SK-N-SH (cell line): ENCODE data around the gene DYNLRB1. TPM values are rescaled to one million over a fixed set of nuclear protein-coding genes. Genes with fewer than 3 reads are reported as not detected.
A peak's percentile ranks its signal among the peaks of the same experiment; 100 is the strongest.

Source experiments
- CTCF ChIA-PET: fragments of 300-600, 350-600 bp; formaldehyde crosslinking; extraction: SDS; loops from one replicate; lab custom pipeline; 2021; lab: Yijun Ruan, JAX
- POLR2A ChIA-PET: fragments of 350-600 bp; sonication (Branson Sonifier 250); formaldehyde crosslinking; extraction: SDS; loops from one replicate; lab custom pipeline; 2020; ENCODE audit warnings: antibody characterized with exemption, inconsistent platforms; lab: Yijun Ruan, JAX
- DNase-seq: peaks from one replicate; pipeline ENCODE4 v3.0.0; 2012
- H2AFZ ChIP-seq: fragments of 200-600 bp; sonication (generic); 2 replicates; pipeline ENCODE4 v1.8.1; 2016; ENCODE audit warnings: antibody characterized with exemption, mild to moderate bottlenecking, low read depth
- H3F3A ChIP-seq: fragments of 200-600 bp; sonication (generic); replicated peaks from 2 replicates; pipeline ENCODE3; 2016; ENCODE audit warnings: antibody characterized with exemption, mild to moderate bottlenecking; ENCODE audit not compliant: insufficient read depth
- H3K27ac ChIP-seq, 2 experiments: fragments of 200-500 bp in 1 of 2; fragments of 200-600 bp in 1 of 2; sonication (Bioruptor generic) in 1 of 2; sonication (generic), shearing (Covaris generic) in 1 of 2; 2 replicates each; pipeline versions ENCODE4 v1.5.1 to v1.6.1; 2014 to 2016; ENCODE audit warnings: low read depth in 2 of 2, inconsistent platforms in 1 of 2, low read length in 1 of 2, mild to moderate bottlenecking in 1 of 2, mixed read lengths in 1 of 2
- H3K27me3 ChIP-seq: fragments of 200-600 bp; sonication (generic), shearing (Covaris generic); 2 replicates; pipeline ENCODE4 v1.6.1; 2016; ENCODE audit warnings: mixed run types; ENCODE audit not compliant: insufficient read depth
- H3K36me3 ChIP-seq, 2 experiments: fragments of 200-500 bp in 1 of 2; fragments of 200-600 bp in 1 of 2; sonication (Bioruptor generic) in 1 of 2; sonication (generic) in 1 of 2; replicated peaks in 1 of 2; 2 replicates each; pipeline versions ENCODE3 to v1.5.1; 2014 to 2016; ENCODE audit warnings: low read length in 1 of 2, mild to moderate bottlenecking in 1 of 2; ENCODE audit not compliant: insufficient read depth in 2 of 2, control insufficient read depth in 1 of 2
- H3K4me1 ChIP-seq, 2 experiments: fragments of 200-500 bp in 1 of 2; fragments of 200-600 bp in 1 of 2; sonication (Bioruptor generic) in 1 of 2; sonication (generic), shearing (Covaris generic) in 1 of 2; 2 replicates each; pipeline versions ENCODE4 v1.5.1 to v1.6.1; 2014 to 2016; ENCODE audit warnings: low read depth in 1 of 2, low read length in 1 of 2, mixed run types in 1 of 2; ENCODE audit not compliant: insufficient read depth in 2 of 2, control insufficient read depth in 1 of 2
- H3K4me2 ChIP-seq: fragments of 200-600 bp; sonication (generic), shearing (Covaris generic); 2 replicates; pipeline ENCODE4 v1.6.1; 2017; ENCODE audit warnings: mixed run types
- H3K4me3 ChIP-seq, 2 experiments: fragments of 200-500 bp in 1 of 2; fragments of 200-600 bp in 1 of 2; sonication (Bioruptor generic) in 1 of 2; sonication (generic), shearing (Covaris generic) in 1 of 2; 2 replicates each; pipeline versions ENCODE4 v1.5.1 to v1.8.1; 2014 to 2016; ENCODE audit warnings: low read depth in 2 of 2, inconsistent platforms in 1 of 2, low read length in 1 of 2, mild to moderate bottlenecking in 1 of 2, mixed read lengths in 1 of 2, moderate library complexity in 1 of 2
- H3K79me2 ChIP-seq: fragments of 200-600 bp; sonication (generic); 2 replicates; pipeline ENCODE4 v1.8.1; 2017; ENCODE audit warnings: mild to moderate bottlenecking; ENCODE audit not compliant: insufficient read depth
- H3K9ac ChIP-seq: fragments of 200-600 bp; sonication (generic); 2 replicates; pipeline ENCODE4 v1.6.1; 2017; ENCODE audit warnings: mixed run types
- H3K9me2 ChIP-seq: fragments of 200-600 bp; sonication (generic); 2 replicates; pipeline ENCODE4 v1.6.1; 2017; ENCODE audit warnings: mixed run types
- H3K9me3 ChIP-seq: fragments of 200-600 bp; sonication (generic); 2 replicates; pipeline ENCODE4 v1.6.1; 2017; ENCODE audit warnings: mixed run types, mild to moderate bottlenecking, moderate library complexity
- H4K20me1 ChIP-seq: fragments of 200-600 bp; sonication (generic); 2 replicates; pipeline ENCODE4 v1.6.1; 2017; ENCODE audit warnings: mild to moderate bottlenecking, mixed run types; ENCODE audit not compliant: insufficient read depth
- ELF1 ChIP-seq: IDR thresholded peaks from 2 replicates; pipeline ENCODE4 v1.4.0; 2012
- EZH2phosphoT487 ChIP-seq: fragments of 200-600 bp; sonication (generic); IDR thresholded peaks from 2 replicates; pipeline ENCODE4 v1.6.1; 2017; ENCODE audit warnings: low read depth, mixed run types, mild to moderate bottlenecking, antibody characterized with exemption, moderate library complexity, borderline replicate concordance
- FOXJ3 ChIP-seq: sonication (generic); formaldehyde crosslinking; IDR thresholded peaks from 2 replicates; pipeline ENCODE4 v1.5.1; 2020; ENCODE audit warnings: mild to moderate bottlenecking, missing genetic modification reagents
- MEF2A ChIP-seq: IDR thresholded peaks from 2 replicates; pipeline ENCODE4 v1.4.0; 2012; ENCODE audit warnings: low read depth, borderline replicate concordance
- NRF1 ChIP-seq: IDR thresholded peaks from 2 replicates; pipeline ENCODE4 v1.6.1; 2012; ENCODE audit warnings: low read depth, mild to moderate bottlenecking, low read length
- POLR2AphosphoS5 ChIP-seq: IDR thresholded peaks from 2 replicates; pipeline ENCODE4 v1.6.1; 2012; ENCODE audit warnings: low read depth, low read length
- RAD21 ChIP-seq: IDR thresholded peaks from 2 replicates; pipeline ENCODE4 v1.6.1; 2012; ENCODE audit warnings: mild to moderate bottlenecking, low read length
- RCOR1 ChIP-seq: fragments of 150-350 bp; IDR thresholded peaks from 2 replicates; pipeline ENCODE4 v1.6.1; 2017; ENCODE audit warnings: antibody characterized with exemption, low read length
- RFX5 ChIP-seq: IDR thresholded peaks from 2 replicates; pipeline ENCODE4 v1.6.1; 2012; ENCODE audit warnings: mild to moderate bottlenecking, improper control_type of control experiment, low read length
- TCF12 ChIP-seq: IDR thresholded peaks from 2 replicates; pipeline ENCODE4 v1.4.0; 2012
- WGBS: methylation state at CpG from one replicate; pipeline ENCODE4 v1.1.6; 2017; ENCODE audit warnings: low lambda C conversion rate; 5-methylcytosine and 5-hydroxymethylcytosine counted together
- polyA plus RNA-seq, 3 experiments: library from polyadenylated mRNA; depleted of rRNA; stranded (reverse); fragments of >200 nt; gene quantifications; 2 replicates each; pipeline ENCODE4 v1.2.3, GENCODE V29; 2012
- TF ChIP-seq, protein P1 (sequence below): IDR thresholded peaks from 2 replicates; pipeline ENCODE4 v1.4.0; 2012; ENCODE audit warnings: low read depth, borderline replicate concordance
- TF ChIP-seq, protein P2 (sequence below): fragments of 150-350 bp; IDR thresholded peaks from 2 replicates; pipeline ENCODE4 v1.6.1; 2016; ENCODE audit warnings: mild to moderate bottlenecking, low read depth, low read length
- TF ChIP-seq, protein P3 (sequence below): IDR thresholded peaks from 2 replicates; pipeline ENCODE4 v1.4.0; 2012; ENCODE audit warnings: low read depth, borderline replicate concordance
- TF ChIP-seq, protein P4 (sequence below): IDR thresholded peaks from 2 replicates; pipeline ENCODE4 v1.4.0; 2012; ENCODE audit warnings: low read depth

DYNLRB1 gene
- polyA plus RNA-seq, 1 of the 3 experiments (the other 2 are of a cell fraction) = 402 TPM

DNA sequence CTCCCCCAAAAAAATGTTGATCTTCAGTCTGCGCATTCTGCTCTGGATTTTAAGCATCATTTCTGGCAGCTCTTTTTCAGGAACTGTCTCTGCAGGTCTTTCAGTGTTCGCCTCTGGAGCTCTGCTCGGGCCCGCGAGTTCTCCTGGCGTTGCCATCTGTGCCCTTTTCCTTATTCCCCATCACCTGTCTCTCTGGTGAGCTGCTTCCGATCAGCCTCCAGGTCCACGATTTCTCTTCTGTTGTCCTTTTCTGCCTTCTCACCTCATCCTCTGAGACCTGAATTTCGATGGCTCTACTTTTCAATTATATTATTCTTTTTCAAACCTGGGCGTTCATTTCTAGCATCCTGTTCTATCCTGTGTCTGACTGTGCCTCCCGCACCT lies 41.7 kb downstream of the DYNLRB1 start:
- peak overlapping the region; percentile 98 for H3K4me2 ChIP-seq
- H3K4me1 ChIP-seq = peaks cover 0 to 12% of the 10 kb centered on the region in 2 experiments; a peak in 1 of 4 replicates
- H3K9ac ChIP-seq = peak overlapping the region; percentile 88
- no peaks in the 10 kb centered on the region for H4K20me1 ChIP-seq
- no peaks in the 10 kb centered on the region for H3K9me2 ChIP-seq
- 26% methylated on average over 11 of the region's 11 CpGs for WGBS
- H3F3A ChIP-seq = no peaks in the 10 kb centered on the region
- H3K4me3 ChIP-seq = peak overlapping the region; percentile 73 to 77
- peak overlapping the region; percentile 94 for H2AFZ ChIP-seq
- H3K36me3 ChIP-seq = peaks cover 0 to 6% of the 10 kb centered on the region in 2 experiments
- TF ChIP-seq MEF2A (no peak), POLR2AphosphoS5 (no peak), TCF12 (no peak), RAD21 (no peak)
- TF ChIP-seq, protein P1, sequence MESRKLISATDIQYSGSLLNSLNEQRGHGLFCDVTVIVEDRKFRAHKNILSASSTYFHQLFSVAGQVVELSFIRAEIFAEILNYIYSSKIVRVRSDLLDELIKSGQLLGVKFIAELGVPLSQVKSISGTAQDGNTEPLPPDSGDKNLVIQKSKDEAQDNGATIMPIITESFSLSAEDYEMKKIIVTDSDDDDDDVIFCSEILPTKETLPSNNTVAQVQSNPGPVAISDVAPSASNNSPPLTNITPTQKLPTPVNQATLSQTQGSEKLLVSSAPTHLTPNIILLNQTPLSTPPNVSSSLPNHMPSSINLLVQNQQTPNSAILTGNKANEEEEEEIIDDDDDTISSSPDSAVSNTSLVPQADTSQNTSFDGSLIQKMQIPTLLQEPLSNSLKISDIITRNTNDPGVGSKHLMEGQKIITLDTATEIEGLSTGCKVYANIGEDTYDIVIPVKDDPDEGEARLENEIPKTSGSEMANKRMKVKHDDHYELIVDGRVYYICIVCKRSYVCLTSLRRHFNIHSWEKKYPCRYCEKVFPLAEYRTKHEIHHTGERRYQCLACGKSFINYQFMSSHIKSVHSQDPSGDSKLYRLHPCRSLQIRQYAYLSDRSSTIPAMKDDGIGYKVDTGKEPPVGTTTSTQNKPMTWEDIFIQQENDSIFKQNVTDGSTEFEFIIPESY = no peak
- TF ChIP-seq, protein P2, sequence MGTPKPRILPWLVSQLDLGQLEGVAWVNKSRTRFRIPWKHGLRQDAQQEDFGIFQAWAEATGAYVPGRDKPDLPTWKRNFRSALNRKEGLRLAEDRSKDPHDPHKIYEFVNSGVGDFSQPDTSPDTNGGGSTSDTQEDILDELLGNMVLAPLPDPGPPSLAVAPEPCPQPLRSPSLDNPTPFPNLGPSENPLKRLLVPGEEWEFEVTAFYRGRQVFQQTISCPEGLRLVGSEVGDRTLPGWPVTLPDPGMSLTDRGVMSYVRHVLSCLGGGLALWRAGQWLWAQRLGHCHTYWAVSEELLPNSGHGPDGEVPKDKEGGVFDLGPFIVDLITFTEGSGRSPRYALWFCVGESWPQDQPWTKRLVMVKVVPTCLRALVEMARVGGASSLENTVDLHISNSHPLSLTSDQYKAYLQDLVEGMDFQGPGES = no peak
- CTCF ChIA-PET = interaction anchor here (0.6 to 2.6 kb wide), 8 partner anchors 19 to 245 kb away, joined by 3 to 13 read pairs (median 4); no protein-coding TSS in a partner anchor
- H3K27me3 ChIP-seq = no peaks in the 10 kb centered on the region
- peak; percentile 44 for DNase-seq
- no peaks in the 10 kb centered on the region for H3K79me2 ChIP-seq
- peak overlapping the region; percentile 45 to 51; a peak in 2 of 4 replicates for H3K27ac ChIP-seq
- POLR2A ChIA-PET = interaction anchor here (0.6 to 2.3 kb wide), 5 partner anchors 14 to 883 kb away, joined by 3 to 14 read pairs (median 5); partner anchors contain the start of gene TP53INP2
- no peaks in the 10 kb centered on the region for H3K9me3 ChIP-seq

DNA sequence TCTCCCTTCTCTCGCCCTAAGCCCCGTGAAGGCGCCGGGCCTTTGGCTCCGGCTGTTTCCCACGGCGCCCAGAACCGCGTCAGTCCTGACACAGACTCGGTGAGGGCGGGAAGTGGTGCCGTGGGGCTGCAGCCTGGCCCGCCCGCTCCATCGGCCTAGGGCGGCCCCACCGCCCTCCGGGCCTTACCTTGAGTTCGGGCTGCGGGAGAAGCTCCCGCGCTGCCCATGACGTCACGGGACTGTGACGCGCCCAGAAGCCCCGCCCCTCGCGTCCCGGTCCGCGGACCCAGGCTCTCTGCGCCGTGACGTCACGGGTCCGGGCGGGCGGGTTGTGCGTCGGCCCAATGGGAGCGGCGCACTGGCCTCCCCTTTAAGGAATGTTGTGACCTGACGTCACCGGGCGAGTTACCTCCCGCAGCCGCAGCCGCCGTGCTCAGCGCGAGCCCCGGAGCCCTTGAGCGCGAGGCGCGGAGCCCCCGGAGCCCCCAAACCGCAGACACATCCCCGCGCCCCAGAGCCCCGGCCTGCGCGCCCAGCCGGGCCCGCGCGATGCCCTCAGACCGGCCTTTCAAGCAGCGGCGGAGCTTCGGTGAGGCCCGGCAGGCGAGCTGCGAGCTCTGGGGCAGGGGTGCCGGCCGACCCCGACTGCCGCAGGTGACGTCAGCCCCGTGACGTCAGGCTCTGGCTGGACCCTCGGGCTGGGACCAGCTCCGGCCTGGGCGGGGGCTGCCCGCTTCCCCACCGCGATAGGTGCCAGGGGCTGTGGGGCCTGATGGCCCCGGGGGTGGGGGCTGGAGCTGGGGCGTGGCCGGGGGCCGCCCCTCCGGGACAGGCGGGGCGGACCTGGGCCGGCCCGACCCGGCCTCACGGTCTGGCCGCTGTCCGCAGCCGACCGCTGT lies 42.3 kb downstream of the DYNLRB1 start, which contains the start of gene MAP1LC3A:
MAP1LC3A (plus strand) TSS at position 399 of the 899 bp plus-strand sequence; CDS start at position 550, 151 bp downstream.
- peak within 1 kb of the TSS; percentile 73 to 77 for H3K4me3 ChIP-seq
- ChIA-PET POLR2A (interaction anchor here (0.6 to 2.3 kb wide), 9 partner anchors 15 to 884 kb away, joined by 3 to 14 read pairs (median 3); partner anchors contain the start of genes ITCH and TP53INP2), CTCF (interaction anchor here (0.6 to 2.6 kb wide), 13 partner anchors 20 to 563 kb away, joined by 3 to 13 read pairs (median 3); no protein-coding TSS in a partner anchor)
- no peaks in the 10 kb centered on the region for H3K9me3 ChIP-seq
- peak within 1 kb of the TSS; percentile 45 to 61; a peak in 2 of 4 replicates for H3K27ac ChIP-seq
- H2AFZ ChIP-seq = peak within 1 kb of the TSS; percentile 94
- peaks cover 0 to 9% of the 10 kb centered on the region in 2 experiments; a peak in 1 of 4 replicates for H3K4me1 ChIP-seq
- H3F3A ChIP-seq = no peaks in the 10 kb centered on the region
- peaks cover 0 to 6% of the 10 kb centered on the region in 2 experiments for H3K36me3 ChIP-seq
- peak; percentile 23; the same call in 1 of the 2 replicates for TF ChIP-seq NRF1
- peak; percentile 47; the same call in 1 of the 2 replicates for TF ChIP-seq RCOR1
- no peak for TF ChIP-seq TCF12
- TF ChIP-seq EZH2phosphoT487 = no peak
- peak; percentile 69 for TF ChIP-seq RFX5
- TF ChIP-seq, protein P3, sequence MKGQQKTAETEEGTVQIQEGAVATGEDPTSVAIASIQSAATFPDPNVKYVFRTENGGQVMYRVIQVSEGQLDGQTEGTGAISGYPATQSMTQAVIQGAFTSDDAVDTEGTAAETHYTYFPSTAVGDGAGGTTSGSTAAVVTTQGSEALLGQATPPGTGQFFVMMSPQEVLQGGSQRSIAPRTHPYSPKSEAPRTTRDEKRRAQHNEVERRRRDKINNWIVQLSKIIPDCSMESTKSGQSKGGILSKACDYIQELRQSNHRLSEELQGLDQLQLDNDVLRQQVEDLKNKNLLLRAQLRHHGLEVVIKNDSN = peak; percentile 48
- TF ChIP-seq POLR2AphosphoS5 = peak; percentile 22; the same call in 1 of the 2 replicates
- no peak; the same call in 1 of the 2 replicates for TF ChIP-seq FOXJ3 (CRISPR knock-in tag)
- TF ChIP-seq, protein P4, sequence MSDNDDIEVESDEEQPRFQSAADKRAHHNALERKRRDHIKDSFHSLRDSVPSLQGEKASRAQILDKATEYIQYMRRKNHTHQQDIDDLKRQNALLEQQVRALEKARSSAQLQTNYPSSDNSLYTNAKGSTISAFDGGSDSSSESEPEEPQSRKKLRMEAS = peak; percentile 47; the same call in 1 of the 2 replicates
- no peak for TF ChIP-seq ELF1
- TF ChIP-seq, protein P2 = no peak
- WGBS = 3% methylated on average over 37 of the region's 103 CpGs
- peak within 1 kb of the TSS; percentile 98 for H3K4me2 ChIP-seq
- H3K9me2 ChIP-seq = no peaks in the 10 kb centered on the region
- no peaks in the 10 kb centered on the region for H3K79me2 ChIP-seq
- H4K20me1 ChIP-seq = no peaks in the 10 kb centered on the region
- peak within 1 kb of the TSS; percentile 88 for H3K9ac ChIP-seq
- no peaks in the 10 kb centered on the region for H3K27me3 ChIP-seq
- DNase-seq = peak; percentile 99
